Measurements from ENCODE around the gene CBL. TPM values are rescaled to one million over a fixed set of nuclear protein-coding genes. Genes with fewer than 3 reads are reported as not detected.

The CBL gene
- total and polyA plus RNA-seq, 2 experiments from 2014 or later, result 31.6 to 67.6 TPM

- H4K20me1 ChIP-seq (replicated peaks; ENCODE audit: insufficient read depth), result peaks cover 7% of the 10 kb centered on the region; the same call in 1 of the 2 replicates
- Mint-ChIP-seq H3K27me3 (ENCODE audit: insufficient read depth, low read depth, poor library complexity) (peaks cover 55% of the 10 kb centered on the region), H3K36me3 (ENCODE audit: low read depth) (peaks cover 3% of the 10 kb centered on the region; the same call in 1 of the 3 replicates), H3K4me3 (peak overlapping the region; percentile 68), H3K9me3 (no peaks in the 10 kb centered on the region), H3K27ac (no peak overlapping the region), H3K4me1 (peaks cover 31% of the 10 kb centered on the region)
- peaks cover 40% of the 10 kb centered on the region for H3K4me1 ChIP-seq (ENCODE audit: insufficient read depth)
- H3F3A ChIP-seq (replicated peaks; ENCODE audit: low read depth), result peaks cover 15% of the 10 kb centered on the region
- no peak overlapping the region for H3K27ac ChIP-seq (ENCODE audit: low read depth)
- no peaks in the 10 kb centered on the region for H3K9me2 ChIP-seq (ENCODE audit: insufficient read depth)
- H2AFZ ChIP-seq, result peak overlapping the region; percentile 72; the same call in 1 of the 2 replicates
- no peaks in the 10 kb centered on the region for H3K79me2 ChIP-seq (replicated peaks; ENCODE audit: insufficient read depth)
- DNase-seq (ENCODE audit: low spot score), result peak; percentile 73
- no peaks in the 10 kb centered on the region for H3K36me3 ChIP-seq (ENCODE audit: insufficient read depth)
- peak overlapping the region; percentile 86 for H3K4me3 ChIP-seq
- H3K4me2 ChIP-seq, result peak overlapping the region; percentile 98
- H3K27me3 ChIP-seq (ENCODE audit: insufficient read depth), result peaks cover 42% of the 10 kb centered on the region
- ATAC-seq, result peak; percentile 37
- TF ChIP-seq CREB1 (CRISPR knock-in tag; IDR thresholded peaks at IDR 0.05; ENCODE audit: low read depth), result peak; percentile 75
- no peak for TF ChIP-seq NANOG (IDR thresholded peaks at IDR 0.05; ENCODE audit: borderline replicate concordance)
- no peak for TF ChIP-seq JUNB (IDR thresholded peaks at IDR 0.05; ENCODE audit: unreplicated experiment)
- no peak for TF ChIP-seq ZNF114 (CRISPR knock-in tag; IDR thresholded peaks at IDR 0.05)
- TF ChIP-seq EZH2 (IDR thresholded peaks at IDR 0.05; ENCODE audit: low read depth, unreplicated experiment), result no peak
- no peak for TF ChIP-seq ETS1 (IDR thresholded peaks at IDR 0.05)
- no peak for TF ChIP-seq EZH2phosphoT487 (IDR thresholded peaks at IDR 0.05; ENCODE audit: unreplicated experiment)
- TF ChIP-seq STAT1 (IDR thresholded peaks at IDR 0.05; ENCODE audit: unreplicated experiment), result no peak
- TF ChIP-seq, protein P1, sequence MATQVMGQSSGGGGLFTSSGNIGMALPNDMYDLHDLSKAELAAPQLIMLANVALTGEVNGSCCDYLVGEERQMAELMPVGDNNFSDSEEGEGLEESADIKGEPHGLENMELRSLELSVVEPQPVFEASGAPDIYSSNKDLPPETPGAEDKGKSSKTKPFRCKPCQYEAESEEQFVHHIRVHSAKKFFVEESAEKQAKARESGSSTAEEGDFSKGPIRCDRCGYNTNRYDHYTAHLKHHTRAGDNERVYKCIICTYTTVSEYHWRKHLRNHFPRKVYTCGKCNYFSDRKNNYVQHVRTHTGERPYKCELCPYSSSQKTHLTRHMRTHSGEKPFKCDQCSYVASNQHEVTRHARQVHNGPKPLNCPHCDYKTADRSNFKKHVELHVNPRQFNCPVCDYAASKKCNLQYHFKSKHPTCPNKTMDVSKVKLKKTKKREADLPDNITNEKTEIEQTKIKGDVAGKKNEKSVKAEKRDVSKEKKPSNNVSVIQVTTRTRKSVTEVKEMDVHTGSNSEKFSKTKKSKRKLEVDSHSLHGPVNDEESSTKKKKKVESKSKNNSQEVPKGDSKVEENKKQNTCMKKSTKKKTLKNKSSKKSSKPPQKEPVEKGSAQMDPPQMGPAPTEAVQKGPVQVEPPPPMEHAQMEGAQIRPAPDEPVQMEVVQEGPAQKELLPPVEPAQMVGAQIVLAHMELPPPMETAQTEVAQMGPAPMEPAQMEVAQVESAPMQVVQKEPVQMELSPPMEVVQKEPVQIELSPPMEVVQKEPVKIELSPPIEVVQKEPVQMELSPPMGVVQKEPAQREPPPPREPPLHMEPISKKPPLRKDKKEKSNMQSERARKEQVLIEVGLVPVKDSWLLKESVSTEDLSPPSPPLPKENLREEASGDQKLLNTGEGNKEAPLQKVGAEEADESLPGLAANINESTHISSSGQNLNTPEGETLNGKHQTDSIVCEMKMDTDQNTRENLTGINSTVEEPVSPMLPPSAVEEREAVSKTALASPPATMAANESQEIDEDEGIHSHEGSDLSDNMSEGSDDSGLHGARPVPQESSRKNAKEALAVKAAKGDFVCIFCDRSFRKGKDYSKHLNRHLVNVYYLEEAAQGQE (IDR thresholded peaks at IDR 0.05; ENCODE audit: unreplicated experiment), result no peak
- no peak for TF ChIP-seq ZNF462 (CRISPR knock-in tag; IDR thresholded peaks at IDR 0.05)
- no peak for TF ChIP-seq POLR2AphosphoS5 (IDR thresholded peaks at IDR 0.05; ENCODE audit: low read depth)
- no peak for TF ChIP-seq ZNF331 (CRISPR knock-in tag; IDR thresholded peaks at IDR 0.05; ENCODE audit: low read depth)
- TF ChIP-seq, protein P2, sequence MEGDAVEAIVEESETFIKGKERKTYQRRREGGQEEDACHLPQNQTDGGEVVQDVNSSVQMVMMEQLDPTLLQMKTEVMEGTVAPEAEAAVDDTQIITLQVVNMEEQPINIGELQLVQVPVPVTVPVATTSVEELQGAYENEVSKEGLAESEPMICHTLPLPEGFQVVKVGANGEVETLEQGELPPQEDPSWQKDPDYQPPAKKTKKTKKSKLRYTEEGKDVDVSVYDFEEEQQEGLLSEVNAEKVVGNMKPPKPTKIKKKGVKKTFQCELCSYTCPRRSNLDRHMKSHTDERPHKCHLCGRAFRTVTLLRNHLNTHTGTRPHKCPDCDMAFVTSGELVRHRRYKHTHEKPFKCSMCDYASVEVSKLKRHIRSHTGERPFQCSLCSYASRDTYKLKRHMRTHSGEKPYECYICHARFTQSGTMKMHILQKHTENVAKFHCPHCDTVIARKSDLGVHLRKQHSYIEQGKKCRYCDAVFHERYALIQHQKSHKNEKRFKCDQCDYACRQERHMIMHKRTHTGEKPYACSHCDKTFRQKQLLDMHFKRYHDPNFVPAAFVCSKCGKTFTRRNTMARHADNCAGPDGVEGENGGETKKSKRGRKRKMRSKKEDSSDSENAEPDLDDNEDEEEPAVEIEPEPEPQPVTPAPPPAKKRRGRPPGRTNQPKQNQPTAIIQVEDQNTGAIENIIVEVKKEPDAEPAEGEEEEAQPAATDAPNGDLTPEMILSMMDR (conservative IDR thresholded peaks at IDR 0.05; ENCODE audit: low read depth in 2 of 2), result 0 out of 4 replicates have a peak, but pooled peaks of 1 of the 2 experiments have one; percentile 19
Observed at GRCh38 chr11:119315131-119316015, 109.2 kb downstream of the CBL start.

All from GM23338 (cell line).